HepG2 (cell line): ENCODE results near the gene SERTAD2. TPM values are rescaled to one million over a fixed set of nuclear protein-coding genes. Genes with fewer than 3 reads are reported as not detected.
A peak's percentile ranks its signal among the peaks of the same experiment; 100 is the strongest.

Source experiments
- ARID2 ChIP-seq: sonication (generic); formaldehyde crosslinking; IDR thresholded peaks from 2 replicates; pipeline ENCODE4 v1.8.1; 2022; ENCODE audit warnings: mild to moderate bottlenecking, missing genetic modification reagents, borderline replicate concordance
- ATRX ChIP-seq: sonication (generic); formaldehyde crosslinking; IDR thresholded peaks from 2 replicates; pipeline ENCODE4 v1.4.0; 2020; ENCODE audit warnings: missing genetic modification reagents, borderline replicate concordance
- FIP1L1 ChIP-seq: fragments of 200-400 bp; formaldehyde crosslinking; IDR thresholded peaks from 2 replicates; pipeline ENCODE4 v1.6.1; 2018; ENCODE audit warnings: low read depth, mild to moderate bottlenecking, low read length, moderate library complexity, borderline replicate concordance; ENCODE audit not compliant: insufficient read depth
- GFI1 ChIP-seq: sonication (generic); formaldehyde crosslinking; IDR thresholded peaks from 2 replicates; pipeline ENCODE4 v1.5.0; 2020; ENCODE audit warnings: missing genetic modification reagents, mild to moderate bottlenecking, borderline replicate concordance
- MLX ChIP-seq: IDR thresholded peaks from 2 replicates; pipeline ENCODE4 v1.6.1; 2016
- MXD1 ChIP-seq: sonication (generic); formaldehyde crosslinking; IDR thresholded peaks from 2 replicates; pipeline ENCODE4 v1.4.0; 2020; ENCODE audit warnings: mild to moderate bottlenecking, missing genetic modification reagents
- SOX6 ChIP-seq, 2 experiments: fragments of 450-650 bp in 1 of 2; sonication (generic) in 1 of 2; formaldehyde crosslinking in 1 of 2; IDR thresholded peaks; 2 replicates each; pipeline versions ENCODE4 v1.4.0 to v1.6.1; 2017 to 2020; ENCODE audit warnings: antibody characterized with exemption in 1 of 2, mild to moderate bottlenecking in 1 of 2, missing genetic modification reagents in 1 of 2
- SRSF1 ChIP-seq: fragments of 200-400 bp; formaldehyde crosslinking; optimal IDR thresholded peaks from 2 replicates; pipeline ENCODE3; 2017; ENCODE audit warnings: mild to moderate bottlenecking, low read depth, low read length, moderate library complexity
- ZBED4 ChIP-seq: sonication (generic); formaldehyde crosslinking; IDR thresholded peaks from 2 replicates; pipeline ENCODE4 v1.4.0; 2020; ENCODE audit warnings: missing genetic modification reagents, borderline replicate concordance
- ZBTB43 ChIP-seq: sonication (generic); formaldehyde crosslinking; conservative IDR thresholded peaks from 2 replicates; pipeline ENCODE4 v1.4.0; 2020; ENCODE audit warnings: missing genetic modification reagents
- ZMYM3 ChIP-seq: sonication (generic); formaldehyde crosslinking; IDR thresholded peaks from 2 replicates; pipeline ENCODE4 v1.5.1; 2020; ENCODE audit warnings: mild to moderate bottlenecking, missing genetic modification reagents
- ZNF251 ChIP-seq: sonication (generic); formaldehyde crosslinking; IDR thresholded peaks from 2 replicates; pipeline ENCODE4 v1.9.0; 2021; ENCODE audit warnings: mild to moderate bottlenecking, missing genetic modification reagents
- ZNF557 ChIP-seq: sonication (generic); formaldehyde crosslinking; IDR thresholded peaks from 2 replicates; pipeline ENCODE4 v1.4.0; 2020; ENCODE audit warnings: missing genetic modification reagents
- ZNF580 ChIP-seq: IDR thresholded peaks from 2 replicates; pipeline ENCODE4 v1.6.1; 2016; ENCODE audit warnings: low read depth, borderline replicate concordance
- ZUFSP ChIP-seq: sonication (generic); formaldehyde crosslinking; IDR thresholded peaks from 2 replicates; pipeline ENCODE4 v1.9.0; 2021; ENCODE audit warnings: missing genetic modification reagents, mild to moderate bottlenecking, borderline replicate concordance
- polyA plus RNA-seq, 8 experiments: library from polyadenylated mRNA; depleted of rRNA in 3 of 8; stranded (reverse) in 7 of 8; unstranded in 1 of 8; fragments of >200 nt; fragmentation: Illumina TruSeq in 4 of 8; extraction: Trizol in 4 of 8; gene quantifications; 2 replicates each; pipeline versions ENCODE4 v1.2.1 to v1.2.3, GENCODE V29; 2011 to 2016; ENCODE audit warnings: low read depth in 4 of 8, missing spikeins in 1 of 8, mixed read lengths in 1 of 8; ENCODE audit not compliant: insufficient read depth in 1 of 8
- total RNA-seq, 5 experiments: library from RNA; depleted of rRNA; stranded (reverse); fragments of >200 nt; fragmentation: Illumina TruSeq; extraction: Trizol; gene quantifications; 2 replicates each; pipeline ENCODE4 v1.2.3, GENCODE V29; 2016; ENCODE audit warnings: low read depth in 1 of 5

Gene SERTAD2
- total and polyA plus RNA-seq, 2 of the 13 experiments (the other 11 are each of a cell fraction or from before 2014, with no cell fraction given) = 6.7 to 22.6 TPM

- TF ChIP-seq MLX (CRISPR knock-in tag) (no peak), ZNF251 (CRISPR knock-in tag) (no peak), ZNF557 (CRISPR knock-in tag) (no peak), MXD1 (CRISPR knock-in tag) (no peak), GFI1 (CRISPR knock-in tag) (no peak), ARID2 (CRISPR knock-in tag) (no peak), ZUFSP (CRISPR knock-in tag) (no peak), ZBED4 (CRISPR knock-in tag) (no peak), ZNF580 (CRISPR knock-in tag) (no peak), SRSF1 (no peak), ZMYM3 (CRISPR knock-in tag) (0 out of 2 replicates have a peak, but pooled peaks have one; percentile 36), SOX6 (IDR thresholded peaks at IDR 0.05) (no peak), SOX6 (CRISPR knock-in tag; IDR thresholded peaks at IDR 0.05) (0 out of 2 replicates have a peak, but pooled peaks have one; percentile 14), ZBTB43 (CRISPR knock-in tag) (peak; percentile 51; the same call in 1 of the 2 replicates), FIP1L1 (no peak), ATRX (no peak)
Observed at GRCh38 chr2:64649626-64650025, 4.1 kb downstream of the SERTAD2 start (continued).
